Stomach (tissue), 9 donors: ENCODE measurements around the gene CADM4. TPM values are rescaled to one million over a fixed set of nuclear protein-coding genes. Genes with fewer than 3 reads are reported as not detected.

Experiments
- DNase-seq, 2 donors: peaks; one replicate each; pipeline versions ENCODE4 v3.0.0 to v3.0.0-alpha.2; 2013 to 2019
- H3K27ac ChIP-seq, 5 donors: fragments of 200-600 bp in 4 of 5; sonication (generic) in 4 of 5; one replicate each; pipeline ENCODE4 v1.5.1; 2013 to 2019; ENCODE audit warnings: mild to moderate bottlenecking in 1 of 5, moderate library complexity in 1 of 5
- H3K27me3 ChIP-seq, 3 donors: fragments of 200-600 bp; sonication (generic); one replicate each; pipeline ENCODE4 v1.5.1; 2017 to 2019; ENCODE audit warnings: mixed run types in 1 of 3
- H3K36me3 ChIP-seq, 4 donors: fragments of 200-600 bp; sonication (generic); 1 replicate in 3 of 4; 2 replicates in 1 of 4; pipeline ENCODE4 v1.5.1; 2016 to 2019
- H3K4me1 ChIP-seq, 4 donors: fragments of 200-600 bp; sonication (generic); one replicate each; pipeline ENCODE4 v1.5.1; 2016 to 2019
- H3K4me3 ChIP-seq, 4 donors: fragments of 200-600 bp; sonication (generic) in 3 of 4; one replicate each; pipeline ENCODE4 v1.5.1; 2016 to 2019; ENCODE audit warnings: mild to moderate bottlenecking in 1 of 4
- H3K9me3 ChIP-seq, 4 donors: fragments of 200-600 bp; sonication (generic); one replicate each; pipeline ENCODE4 v1.5.1; 2016 to 2019
- EP300 ChIP-seq: sonication (generic); formaldehyde crosslinking; IDR thresholded peaks from one replicate; pipeline ENCODE4 v1.6.1; 2017; ENCODE audit warnings: antibody characterized with exemption
- POLR2A ChIP-seq, 4 donors: fragments of 450-650 bp; IDR thresholded peaks; one replicate each; pipeline ENCODE4 v1.6.1; 2016; ENCODE audit warnings: antibody characterized with exemption in 4 of 4, control low read depth in 2 of 4, mild to moderate bottlenecking in 1 of 4, moderate library complexity in 1 of 4
- POLR2AphosphoS5 ChIP-seq, 3 donors: sonication (generic); formaldehyde crosslinking; IDR thresholded peaks; one replicate each; pipeline ENCODE4 v1.6.1; 2016; ENCODE audit warnings: antibody characterized with exemption in 3 of 3
- WGBS, 5 donors: extraction: QIAGEN DNeasy Blood & Tissue Kit in 3 of 5; methylation state at CpG; one replicate each; pipeline versions ENCODE4 v1.1.5 to v1.1.7; 2013 to 2018; 5-methylcytosine and 5-hydroxymethylcytosine counted together
- intact Hi-C: fragments of 100-400 bp; cut with DNase I; formaldehyde crosslinking; loops from one replicate; pipeline ENCODE4 v1.15.1; 2023; ENCODE audit warnings: low total_unique reads
- polyA plus RNA-seq, 3 donors: library from polyadenylated mRNA; stranded (reverse); fragments of 200-250 nt; gene quantifications; one replicate each; pipeline ENCODE4 v1.2.3, GENCODE V29; 2013
- total RNA-seq, 5 donors: library from RNA; depleted of rRNA; stranded (reverse); fragments of >200 nt; gene quantifications; one replicate each; pipeline versions ENCODE4 v1.1.0 to v1.2.3, GENCODE V29; 2014 to 2016
- TF ChIP-seq, protein P1 (sequence below), 7 experiments: fragments of 450-650 bp in 4 of 7; fragments of 200-600 bp in 3 of 7; sonication (generic) in 3 of 7; IDR thresholded peaks; one replicate each; pipeline ENCODE4 v1.5.1; 2016 to 2019; ENCODE audit warnings: antibody characterized with exemption in 7 of 7, control low read depth in 2 of 7, mild to moderate bottlenecking in 1 of 7
- donor health status: healthy with polysubstance abuse.
- donor health status: Bipolar disorder and iron deficiency.
- donor health status: healthy.

CADM4 gene
- total and polyA plus RNA-seq, 8 donors = 4.9 to 14.2 (median 6.2) TPM; not detected in 1

DNA sequence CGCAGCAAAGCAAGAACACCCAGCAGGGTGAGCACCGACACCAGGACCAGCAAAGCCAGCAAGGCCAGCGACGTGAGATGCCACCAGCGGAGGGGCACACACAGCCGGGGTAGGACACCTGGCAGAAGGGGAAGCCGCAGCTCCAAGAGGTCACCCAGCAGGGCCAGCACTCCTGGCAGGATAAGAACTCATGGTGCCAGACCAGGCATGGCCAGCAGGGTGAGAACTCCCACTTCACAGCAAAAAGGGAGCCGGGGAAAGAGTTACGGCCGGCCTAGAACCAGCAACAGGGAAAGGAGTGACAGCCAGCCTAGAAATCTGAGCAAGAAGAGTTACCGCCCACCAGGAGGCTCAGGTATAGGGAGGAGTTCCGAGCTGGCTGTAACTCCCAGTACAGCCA, 27.3 kb downstream of the CADM4 start:
- Histone ChIP-seq H3K27me3 (no peaks in the 10 kb centered on the region), H3K27ac (no peak overlapping the region), H3K4me1 (peaks cover 0 to 15% (median 6%) of the 10 kb centered on the region in 4 donors), H3K9me3 (no peaks in the 10 kb centered on the region), H3K4me3 (no peak overlapping the region), H3K36me3 (peaks cover 30 to 53% (median 43%) of the 10 kb centered on the region in 4 donors)
- TF ChIP-seq POLR2A (IDR thresholded peaks at IDR 0.05) = no peak
- TF ChIP-seq, protein P1, sequence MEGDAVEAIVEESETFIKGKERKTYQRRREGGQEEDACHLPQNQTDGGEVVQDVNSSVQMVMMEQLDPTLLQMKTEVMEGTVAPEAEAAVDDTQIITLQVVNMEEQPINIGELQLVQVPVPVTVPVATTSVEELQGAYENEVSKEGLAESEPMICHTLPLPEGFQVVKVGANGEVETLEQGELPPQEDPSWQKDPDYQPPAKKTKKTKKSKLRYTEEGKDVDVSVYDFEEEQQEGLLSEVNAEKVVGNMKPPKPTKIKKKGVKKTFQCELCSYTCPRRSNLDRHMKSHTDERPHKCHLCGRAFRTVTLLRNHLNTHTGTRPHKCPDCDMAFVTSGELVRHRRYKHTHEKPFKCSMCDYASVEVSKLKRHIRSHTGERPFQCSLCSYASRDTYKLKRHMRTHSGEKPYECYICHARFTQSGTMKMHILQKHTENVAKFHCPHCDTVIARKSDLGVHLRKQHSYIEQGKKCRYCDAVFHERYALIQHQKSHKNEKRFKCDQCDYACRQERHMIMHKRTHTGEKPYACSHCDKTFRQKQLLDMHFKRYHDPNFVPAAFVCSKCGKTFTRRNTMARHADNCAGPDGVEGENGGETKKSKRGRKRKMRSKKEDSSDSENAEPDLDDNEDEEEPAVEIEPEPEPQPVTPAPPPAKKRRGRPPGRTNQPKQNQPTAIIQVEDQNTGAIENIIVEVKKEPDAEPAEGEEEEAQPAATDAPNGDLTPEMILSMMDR (IDR thresholded peaks at IDR 0.05) = no peak
- no peak for TF ChIP-seq POLR2AphosphoS5 (IDR thresholded peaks at IDR 0.05)
- TF ChIP-seq EP300 = no peak
- 90 to 97% (median 95%) methylated on average over 9 to 12 of the region's 12 CpGs for WGBS, 5 donors
- intact Hi-C loops = no loop called here
- DNase-seq = no peak

DNA sequence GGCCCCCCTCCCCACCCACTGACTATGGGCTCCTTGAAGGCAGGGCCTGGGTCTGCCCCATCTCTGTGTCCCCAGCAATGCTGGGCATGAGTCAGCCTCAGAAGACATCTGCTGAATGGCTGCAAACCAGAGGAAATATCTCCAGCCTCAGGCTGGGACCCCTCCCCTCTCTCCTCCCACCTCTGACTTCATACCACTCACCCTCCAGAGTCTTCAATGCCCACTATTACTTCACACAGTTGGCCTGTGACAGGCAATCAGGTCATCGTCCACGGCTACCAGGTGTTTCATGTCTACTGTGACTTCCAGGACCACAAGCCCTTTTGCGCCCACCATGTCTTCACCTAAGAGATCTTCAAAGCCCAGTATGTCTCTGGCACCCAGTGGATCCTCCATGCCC, 27.9 kb downstream of the CADM4 start, which contains the start of gene SRRM5:
SRRM5 (plus strand) TSS at position 301 of the 400 bp plus-strand sequence; CDS start at position 335, 34 bp downstream.
- no peak for DNase-seq
- no peak for TF ChIP-seq EP300
- TF ChIP-seq, protein P1 (IDR thresholded peaks at IDR 0.05) = no peak
- no peak for TF ChIP-seq POLR2AphosphoS5 (IDR thresholded peaks at IDR 0.05)
- TF ChIP-seq POLR2A (IDR thresholded peaks at IDR 0.05) = no peak
- peaks cover 30 to 59% (median 49%) of the 10 kb centered on the region in 4 donors for H3K36me3 ChIP-seq
- H3K4me1 ChIP-seq = peaks cover 0 to 15% (median 6%) of the 10 kb centered on the region in 4 donors
- no peak within 1 kb of the TSS for H3K27ac ChIP-seq
- WGBS, 5 donors = 87 to 100% (median 94%) methylated on average over 3 of the region's 3 CpGs
- H3K9me3 ChIP-seq = no peaks in the 10 kb centered on the region
- no peaks in the 10 kb centered on the region for H3K27me3 ChIP-seq
- no peak within 1 kb of the TSS for H3K4me3 ChIP-seq
- intact Hi-C loops = no loop called here

DNA sequence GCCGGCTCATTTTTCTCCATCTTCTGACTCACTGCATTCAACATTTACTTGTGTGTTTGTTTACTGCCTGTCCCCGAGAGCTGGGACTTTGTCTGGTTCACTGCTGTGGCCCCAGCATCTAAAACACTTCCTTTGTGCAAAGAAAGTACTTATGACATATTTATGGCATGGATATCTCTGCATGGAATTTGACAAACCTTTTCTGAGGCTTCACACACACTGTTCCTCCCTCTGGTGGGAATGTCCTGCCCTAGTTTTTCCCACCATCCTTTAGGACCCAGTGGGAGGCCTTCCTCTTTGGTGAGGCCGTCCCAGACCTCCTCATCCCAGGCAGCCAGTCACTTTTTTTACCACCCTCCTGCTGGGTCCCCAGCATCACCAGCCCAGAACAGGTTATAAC, 29.2 kb downstream of the CADM4 start:
- Histone ChIP-seq H3K9me3 (no peaks in the 10 kb centered on the region), H3K4me3 (no peak overlapping the region), H3K36me3 (peaks cover 30 to 63% (median 52%) of the 10 kb centered on the region in 4 donors), H3K27me3 (no peaks in the 10 kb centered on the region), H3K4me1 (peaks cover 0 to 6% (median 2%) of the 10 kb centered on the region in 4 donors), H3K27ac (no peak overlapping the region)
- no peak for TF ChIP-seq POLR2AphosphoS5 (IDR thresholded peaks at IDR 0.05)
- no peak for TF ChIP-seq EP300
- TF ChIP-seq, protein P1 (IDR thresholded peaks at IDR 0.05) = no peak
- no peak for TF ChIP-seq POLR2A (IDR thresholded peaks at IDR 0.05)
- no peak for DNase-seq
- intact Hi-C loops = no loop called here
- WGBS, 5 donors = 55 to 82% (median 69%) methylated on average over 3 of the region's 3 CpGs

DNA sequence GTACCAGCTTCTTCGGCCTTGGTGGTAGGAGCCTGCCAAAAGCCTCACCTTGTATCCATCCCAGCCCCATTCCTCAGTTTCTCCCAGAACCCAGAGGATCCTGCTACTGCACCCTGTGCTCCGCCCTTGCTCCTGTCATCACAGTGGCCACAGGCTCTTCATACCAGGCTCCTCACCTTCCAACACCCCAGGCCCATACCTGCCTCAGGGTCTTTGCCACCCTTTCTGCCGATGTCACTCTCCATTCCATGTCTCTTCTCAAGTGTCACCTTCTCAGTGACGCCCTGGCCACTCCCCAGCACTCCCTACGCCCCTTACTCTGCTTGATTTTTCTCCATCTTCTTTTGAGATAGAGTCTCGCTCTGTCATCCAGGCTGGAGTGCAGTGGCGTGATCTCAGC, 29.8 kb downstream of the CADM4 start:
- H3K27ac ChIP-seq = no peak overlapping the region
- TF ChIP-seq POLR2AphosphoS5 (IDR thresholded peaks at IDR 0.05) (no peak), EP300 (no peak), POLR2A (IDR thresholded peaks at IDR 0.05) (no peak)
- TF ChIP-seq, protein P1 (IDR thresholded peaks at IDR 0.05) = no peak
- no peaks in the 10 kb centered on the region for H3K27me3 ChIP-seq
- H3K9me3 ChIP-seq = no peaks in the 10 kb centered on the region
- DNase-seq = no peak
- WGBS, 5 donors = 73 to 95% (median 87%) methylated on average over 7 of the region's 7 CpGs
- peaks cover 30 to 63% (median 52%) of the 10 kb centered on the region in 4 donors for H3K36me3 ChIP-seq
- H3K4me1 ChIP-seq = peaks cover 0 to 5% (median 2%) of the 10 kb centered on the region in 4 donors
- intact Hi-C loops = no loop called here
- H3K4me3 ChIP-seq = no peak overlapping the region
